Liver (tissue), 9 donors: ENCODE results near the gene PLXNB2. TPM values are rescaled to one million over a fixed set of nuclear protein-coding genes. Genes with fewer than 3 reads are reported as not detected.

Source experiments
- DNase-seq: peaks from one replicate; pipeline ENCODE4 v3.0.0-alpha.2; 2017; ENCODE audit warnings: low spot score
- H3K27ac ChIP-seq, 2 donors: one replicate each; pipeline ENCODE4 v1.7.0; 2013; ENCODE audit warnings: inconsistent platforms in 2 of 2, low read length in 2 of 2, control low read depth in 1 of 2, low read depth in 1 of 2, mild to moderate bottlenecking in 1 of 2
- H3K27me3 ChIP-seq, 4 donors: one replicate each; pipeline versions ENCODE4 v1.6.1 to v1.7.0; 2013; ENCODE audit warnings: low read length in 3 of 4, inconsistent platforms in 1 of 4, mild to moderate bottlenecking in 1 of 4, moderate library complexity in 1 of 4; ENCODE audit not compliant: control insufficient read depth in 4 of 4, insufficient read depth in 4 of 4
- H3K36me3 ChIP-seq, 4 donors: one replicate each; pipeline versions ENCODE4 v1.6.1 to v1.7.0; 2013; ENCODE audit warnings: low read length in 3 of 4, mild to moderate bottlenecking in 3 of 4, low read depth in 1 of 4, moderate library complexity in 1 of 4; ENCODE audit not compliant: control insufficient read depth in 4 of 4, insufficient read depth in 3 of 4
- H3K4me1 ChIP-seq, 4 donors: one replicate each; pipeline versions ENCODE4 v1.6.1 to v1.7.0; 2013; ENCODE audit warnings: low read length in 3 of 4, mild to moderate bottlenecking in 3 of 4, moderate library complexity in 1 of 4; ENCODE audit not compliant: control insufficient read depth in 4 of 4, insufficient read depth in 4 of 4
- H3K4me3 ChIP-seq, 3 donors: one replicate each; pipeline versions ENCODE4 v1.6.1 to v1.7.0; 2013; ENCODE audit warnings: low read length in 3 of 3, control low read depth in 1 of 3, low read depth in 1 of 3, mild to moderate bottlenecking in 1 of 3
- H3K9ac ChIP-seq, 2 donors: one replicate each; pipeline ENCODE4 v1.7.0; 2013; ENCODE audit warnings: low read length in 2 of 2, mild to moderate bottlenecking in 2 of 2, moderate library complexity in 2 of 2, control low read depth in 1 of 2, low read depth in 1 of 2
- H3K9me3 ChIP-seq, 4 donors: one replicate each; pipeline versions ENCODE4 v1.6.1 to v1.7.0; 2013; ENCODE audit warnings: low read length in 3 of 4; ENCODE audit not compliant: control insufficient read depth in 4 of 4
- EGR1 ChIP-seq, 2 donors: IDR thresholded peaks; 2 replicates each; pipeline ENCODE4 v1.6.1; 2016 to 2018; ENCODE audit warnings: antibody characterized with exemption in 2 of 2, low read depth in 2 of 2
- FOXA1 ChIP-seq: IDR thresholded peaks from 2 replicates; pipeline ENCODE4 v1.6.1; 2016; ENCODE audit warnings: antibody characterized with exemption
- FOXA2 ChIP-seq: IDR thresholded peaks from 2 replicates; pipeline ENCODE4 v1.6.1; 2016; ENCODE audit warnings: antibody characterized with exemption
- GABPA ChIP-seq, 2 donors: IDR thresholded peaks in 1 of 2; conservative IDR thresholded peaks in 1 of 2; 2 replicates each; pipeline ENCODE4 v1.6.1; 2016; ENCODE audit warnings: antibody characterized with exemption in 2 of 2, mild to moderate bottlenecking in 1 of 2, moderate library complexity in 1 of 2
- HNF4G ChIP-seq: IDR thresholded peaks from 2 replicates; pipeline ENCODE4 v1.6.1; 2016; ENCODE audit warnings: antibody characterized with exemption
- JUND ChIP-seq, 2 donors: IDR thresholded peaks; 2 replicates each; pipeline ENCODE4 v1.6.1; 2016; ENCODE audit warnings: antibody characterized with exemption in 2 of 2
- NR2F2 ChIP-seq: IDR thresholded peaks from 2 replicates; pipeline ENCODE4 v1.6.1; 2016; ENCODE audit warnings: antibody characterized with exemption
- RAD21 ChIP-seq, 2 donors: IDR thresholded peaks; 2 replicates each; pipeline ENCODE4 v1.6.1; 2016; ENCODE audit warnings: antibody characterized with exemption in 2 of 2, mild to moderate bottlenecking in 2 of 2
- RXRA ChIP-seq, 2 donors: IDR thresholded peaks; 2 replicates each; pipeline ENCODE4 v1.6.1; 2017 to 2018; ENCODE audit warnings: antibody characterized with exemption in 2 of 2, mild to moderate bottlenecking in 1 of 2
- SP1 ChIP-seq: IDR thresholded peaks from 2 replicates; pipeline ENCODE4 v1.6.1; 2018; ENCODE audit warnings: antibody characterized with exemption, mild to moderate bottlenecking
- TAF1 ChIP-seq: conservative IDR thresholded peaks from 2 replicates; pipeline ENCODE4 v1.6.1; 2016; ENCODE audit warnings: antibody characterized with exemption, mild to moderate bottlenecking
- YY1 ChIP-seq: IDR thresholded peaks from 2 replicates; pipeline ENCODE4 v1.6.1; 2016; ENCODE audit warnings: antibody characterized with exemption, mild to moderate bottlenecking
- WGBS: extraction: QIAGEN DNeasy Blood & Tissue Kit; methylation state at CpG from one replicate; pipeline ENCODE4 v1.1.7; 2013; 5-methylcytosine and 5-hydroxymethylcytosine counted together
- polyA plus RNA-seq, 2 donors: library from polyadenylated mRNA; stranded (reverse) in 1 of 2; unstranded in 1 of 2; fragments of 200-250 nt in 1 of 2; fragments of >200 nt in 1 of 2; fragmentation: Nextera tagmentation in 1 of 2; extraction: Ambion mirVana in 1 of 2; gene quantifications; one replicate each; pipeline versions ENCODE4 v1.2.1 to v1.2.3, GENCODE V29; 2013 to 2015
- total RNA-seq, 2 donors: library from RNA; depleted of rRNA; stranded (reverse); fragments of >200 nt; gene quantifications; one replicate each; pipeline ENCODE4 v1.2.3, GENCODE V29; 2014
- TF ChIP-seq, protein P1 (sequence below): IDR thresholded peaks from 2 replicates; pipeline ENCODE4 v1.6.1; 2016; ENCODE audit warnings: antibody characterized with exemption
- TF ChIP-seq, protein P2 (sequence below): IDR thresholded peaks from 2 replicates; pipeline ENCODE4 v1.6.1; 2016; ENCODE audit warnings: antibody characterized with exemption
- TF ChIP-seq, protein P3 (sequence below): fragments of 150-350 bp; IDR thresholded peaks from 2 replicates; pipeline ENCODE4 v1.5.1; 2017; ENCODE audit warnings: improper control_type of control experiment, low read depth, low read length; ENCODE audit not compliant: missing input control
- TF ChIP-seq, protein P4 (sequence below): IDR thresholded peaks from 2 replicates; pipeline ENCODE4 v1.6.1; 2016; ENCODE audit warnings: antibody characterized with exemption
- donor health status: healthy.
- donor health status: healthy.
- donor health status: healthy.
- donor health status: healthy.
- donor health status: healthy.

PLXNB2 gene
- total and polyA plus RNA-seq, 4 donors: 28.8 to 95.7 (median 73.9) TPM

DNA sequence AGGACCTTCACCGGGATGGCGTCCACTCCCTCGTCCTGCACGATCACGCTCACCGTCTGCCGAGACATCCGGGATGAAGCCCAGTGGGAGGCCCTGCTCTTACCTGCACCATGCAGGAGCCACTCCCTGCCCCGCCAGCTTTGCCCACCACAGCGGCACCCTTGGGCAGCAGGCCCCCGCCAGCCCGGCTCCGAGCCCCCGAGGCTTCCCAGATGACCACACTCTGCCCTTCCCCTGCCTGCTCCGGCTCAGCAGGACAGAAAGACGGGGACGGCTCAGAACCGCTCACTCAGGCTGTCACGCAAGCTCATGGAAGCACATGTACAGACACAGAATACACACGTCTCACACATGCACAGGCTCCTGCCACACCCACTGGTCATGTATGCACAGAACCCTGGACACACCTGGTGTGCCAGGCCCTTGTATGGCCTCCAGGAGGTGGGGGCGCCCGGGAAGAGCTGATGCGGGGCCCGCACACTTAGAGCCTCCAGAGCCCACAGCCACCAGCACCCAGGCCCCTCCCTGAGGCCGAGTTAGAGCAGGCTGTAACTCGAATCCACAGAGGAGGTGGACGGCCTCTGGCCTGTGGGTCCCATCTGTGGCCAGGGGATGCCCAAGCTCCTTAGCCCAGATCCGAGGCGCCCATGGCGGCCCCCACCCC lies 28.4 kb downstream of the PLXNB2 start:
- Histone ChIP-seq H3K9ac (no peak overlapping the region), H3K4me1 (peaks cover 0 to 5% (median 4%) of the 10 kb centered on the region in 4 donors), H3K27ac (no peak overlapping the region), H3K27me3 (no peaks in the 10 kb centered on the region), H3K4me3 (no peak overlapping the region), H3K36me3 (peaks cover 18 to 79% (median 41%) of the 10 kb centered on the region in 4 donors), H3K9me3 (no peaks in the 10 kb centered on the region)
- DNase-seq: no peak
- TF ChIP-seq TAF1: no peak
- TF ChIP-seq NR2F2: no peak
- TF ChIP-seq GABPA (IDR thresholded peaks at IDR 0.05 in 1 of 2, conservative IDR thresholded peaks at IDR 0.05 in 1 of 2): no peak
- TF ChIP-seq RXRA (IDR thresholded peaks at IDR 0.05): no peak
- TF ChIP-seq, protein P1, sequence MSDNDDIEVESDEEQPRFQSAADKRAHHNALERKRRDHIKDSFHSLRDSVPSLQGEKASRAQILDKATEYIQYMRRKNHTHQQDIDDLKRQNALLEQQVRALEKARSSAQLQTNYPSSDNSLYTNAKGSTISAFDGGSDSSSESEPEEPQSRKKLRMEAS: no peak
- TF ChIP-seq, protein P2, sequence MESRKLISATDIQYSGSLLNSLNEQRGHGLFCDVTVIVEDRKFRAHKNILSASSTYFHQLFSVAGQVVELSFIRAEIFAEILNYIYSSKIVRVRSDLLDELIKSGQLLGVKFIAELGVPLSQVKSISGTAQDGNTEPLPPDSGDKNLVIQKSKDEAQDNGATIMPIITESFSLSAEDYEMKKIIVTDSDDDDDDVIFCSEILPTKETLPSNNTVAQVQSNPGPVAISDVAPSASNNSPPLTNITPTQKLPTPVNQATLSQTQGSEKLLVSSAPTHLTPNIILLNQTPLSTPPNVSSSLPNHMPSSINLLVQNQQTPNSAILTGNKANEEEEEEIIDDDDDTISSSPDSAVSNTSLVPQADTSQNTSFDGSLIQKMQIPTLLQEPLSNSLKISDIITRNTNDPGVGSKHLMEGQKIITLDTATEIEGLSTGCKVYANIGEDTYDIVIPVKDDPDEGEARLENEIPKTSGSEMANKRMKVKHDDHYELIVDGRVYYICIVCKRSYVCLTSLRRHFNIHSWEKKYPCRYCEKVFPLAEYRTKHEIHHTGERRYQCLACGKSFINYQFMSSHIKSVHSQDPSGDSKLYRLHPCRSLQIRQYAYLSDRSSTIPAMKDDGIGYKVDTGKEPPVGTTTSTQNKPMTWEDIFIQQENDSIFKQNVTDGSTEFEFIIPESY: no peak
- TF ChIP-seq EGR1 (IDR thresholded peaks at IDR 0.05; ENCODE audit: low read depth in 2 of 2): no peak
- TF ChIP-seq RAD21 (IDR thresholded peaks at IDR 0.05): no peak
- TF ChIP-seq YY1: no peak
- TF ChIP-seq FOXA2: no peak
- TF ChIP-seq, protein P3, sequence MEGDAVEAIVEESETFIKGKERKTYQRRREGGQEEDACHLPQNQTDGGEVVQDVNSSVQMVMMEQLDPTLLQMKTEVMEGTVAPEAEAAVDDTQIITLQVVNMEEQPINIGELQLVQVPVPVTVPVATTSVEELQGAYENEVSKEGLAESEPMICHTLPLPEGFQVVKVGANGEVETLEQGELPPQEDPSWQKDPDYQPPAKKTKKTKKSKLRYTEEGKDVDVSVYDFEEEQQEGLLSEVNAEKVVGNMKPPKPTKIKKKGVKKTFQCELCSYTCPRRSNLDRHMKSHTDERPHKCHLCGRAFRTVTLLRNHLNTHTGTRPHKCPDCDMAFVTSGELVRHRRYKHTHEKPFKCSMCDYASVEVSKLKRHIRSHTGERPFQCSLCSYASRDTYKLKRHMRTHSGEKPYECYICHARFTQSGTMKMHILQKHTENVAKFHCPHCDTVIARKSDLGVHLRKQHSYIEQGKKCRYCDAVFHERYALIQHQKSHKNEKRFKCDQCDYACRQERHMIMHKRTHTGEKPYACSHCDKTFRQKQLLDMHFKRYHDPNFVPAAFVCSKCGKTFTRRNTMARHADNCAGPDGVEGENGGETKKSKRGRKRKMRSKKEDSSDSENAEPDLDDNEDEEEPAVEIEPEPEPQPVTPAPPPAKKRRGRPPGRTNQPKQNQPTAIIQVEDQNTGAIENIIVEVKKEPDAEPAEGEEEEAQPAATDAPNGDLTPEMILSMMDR: no peak
- no peak for TF ChIP-seq FOXA1
- WGBS: 94% methylated on average over 30 of the region's 30 CpGs

DNA sequence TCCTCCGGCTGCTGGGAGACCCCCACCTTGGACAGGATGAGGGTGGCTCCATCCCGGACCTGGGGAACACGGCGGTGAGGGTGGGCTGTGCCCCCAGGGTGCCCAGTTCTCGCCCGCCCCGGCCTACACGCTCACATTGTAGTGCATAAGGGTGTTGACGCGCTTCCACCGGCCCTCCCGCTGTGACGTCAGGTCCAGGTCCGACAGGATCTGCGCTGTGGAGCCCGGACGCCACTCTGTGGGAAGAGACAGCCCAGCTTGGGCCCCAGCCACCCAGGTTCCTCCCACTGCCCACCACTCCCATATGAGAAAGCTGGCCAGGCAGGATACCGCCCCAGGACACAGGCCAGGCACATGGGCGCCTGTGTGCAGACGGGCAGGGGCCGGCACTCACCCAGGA lies 29.0 kb downstream of the PLXNB2 start:
- Histone ChIP-seq H3K27ac (no peak overlapping the region), H3K4me1 (peaks cover 0 to 6% (median 4%) of the 10 kb centered on the region in 4 donors), H3K27me3 (no peaks in the 10 kb centered on the region), H3K9ac (no peak overlapping the region), H3K36me3 (peaks cover 18 to 76% (median 39%) of the 10 kb centered on the region in 4 donors), H3K9me3 (no peaks in the 10 kb centered on the region), H3K4me3 (no peak overlapping the region)
- WGBS: 95% methylated on average over 21 of the region's 21 CpGs
- TF ChIP-seq SP1 (no peak), FOXA2 (no peak), RAD21 (IDR thresholded peaks at IDR 0.05) (no peak), JUND (IDR thresholded peaks at IDR 0.05) (no peak), HNF4G (no peak)
- TF ChIP-seq, protein P4, sequence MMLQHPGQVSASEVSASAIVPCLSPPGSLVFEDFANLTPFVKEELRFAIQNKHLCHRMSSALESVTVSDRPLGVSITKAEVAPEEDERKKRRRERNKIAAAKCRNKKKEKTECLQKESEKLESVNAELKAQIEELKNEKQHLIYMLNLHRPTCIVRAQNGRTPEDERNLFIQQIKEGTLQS: no peak
- no peak for DNase-seq
